Neutrophil (primary cell): ENCODE data around the gene ACTR2.

Experiments
- H3K27ac ChIP-seq: fragments of 200-600 bp; sonication (generic); 2 replicates; pipeline ENCODE4 v1.5.1; 2016; ENCODE audit warnings: mild to moderate bottlenecking, moderate library complexity
- H3K27me3 ChIP-seq: fragments of 200-600 bp; sonication (generic); 2 replicates; pipeline ENCODE4 v1.6.0; 2016; ENCODE audit warnings: mild to moderate bottlenecking
- H3K36me3 ChIP-seq: fragments of 200-600 bp; sonication (generic); 2 replicates; pipeline ENCODE4 v1.5.1; 2017
- H3K4me1 ChIP-seq, 2 experiments: fragments of 200-600 bp in 1 of 2; sonication (generic) in 1 of 2; 1 replicate in 1 of 2; 2 replicates in 1 of 2; pipeline versions ENCODE4 v1.5.1 to v1.6.1; 2013 to 2016; ENCODE audit warnings: low read depth in 1 of 2, low read length in 1 of 2, mild to moderate bottlenecking in 1 of 2, moderate library complexity in 1 of 2; ENCODE audit not compliant: control insufficient read depth in 1 of 2, insufficient read depth in 1 of 2
- H3K4me3 ChIP-seq, 2 experiments: fragments of 200-600 bp in 1 of 2; sonication (generic) in 1 of 2; 1 replicate in 1 of 2; 2 replicates in 1 of 2; pipeline ENCODE4 v1.5.1; 2013 to 2016; ENCODE audit warnings: low read depth in 1 of 2, low read length in 1 of 2, mild to moderate bottlenecking in 1 of 2, moderate library complexity in 1 of 2
- H3K9me3 ChIP-seq: fragments of 200-600 bp; sonication (generic); 2 replicates; pipeline ENCODE4 v1.5.1; 2016
- CTCF ChIP-seq: fragments of 200-600 bp; sonication (generic); IDR thresholded peaks from 2 replicates; pipeline ENCODE4 v1.5.1; 2016; ENCODE audit warnings: antibody characterized with exemption

ACTR2 gene

GRCh38 chr2:65186872-65187851 is 40.5 kb upstream of the ACTR2 start:
- no peaks in the 10 kb centered on the region for H3K36me3 ChIP-seq
- H3K27ac ChIP-seq, result peak overlapping the region; percentile 30
- no peaks in the 10 kb centered on the region for H3K27me3 ChIP-seq
- no peaks in the 10 kb centered on the region for H3K9me3 ChIP-seq
- H3K4me1 ChIP-seq, result peaks cover 13 to 19% of the 10 kb centered on the region in 2 experiments
- H3K4me3 ChIP-seq, result peak overlapping the region in 1 of 2 experiments; percentile 23
- TF ChIP-seq CTCF, result peak; percentile 83

GRCh38 chr2:65193446-65193845 is 34.2 kb upstream of the ACTR2 start:
- H3K36me3 ChIP-seq, result no peaks in the 10 kb centered on the region
- no peak overlapping the region for H3K27ac ChIP-seq
- no peaks in the 10 kb centered on the region for H3K27me3 ChIP-seq
- H3K9me3 ChIP-seq, result no peaks in the 10 kb centered on the region
- H3K4me1 ChIP-seq, result no peaks in the 10 kb centered on the region
- TF ChIP-seq CTCF, result no peak
- no peak overlapping the region for H3K4me3 ChIP-seq

DNA sequence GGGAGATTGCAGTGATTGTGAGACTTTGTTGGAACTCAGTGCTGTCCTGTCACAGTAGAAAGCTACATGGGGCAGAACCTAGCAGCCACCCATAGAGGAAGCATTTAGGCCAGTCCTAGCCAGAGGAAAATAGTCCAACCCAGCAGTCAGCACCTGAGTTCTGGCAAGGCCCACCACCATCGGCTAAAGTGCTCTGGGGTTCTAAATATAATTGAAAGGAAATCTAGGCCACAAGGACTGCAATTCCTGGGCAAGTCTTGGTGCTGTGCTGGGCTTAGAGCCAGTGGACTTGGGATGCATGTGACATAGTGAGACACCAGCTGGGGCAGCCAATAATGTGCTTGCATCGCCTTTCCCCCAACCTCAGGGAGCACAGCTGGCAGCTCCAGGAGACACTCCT is 28.9 kb upstream of the ACTR2 start:
- no peak overlapping the region for H3K27ac ChIP-seq
- TF ChIP-seq CTCF, result no peak
- no peak overlapping the region for H3K4me3 ChIP-seq
- H3K9me3 ChIP-seq, result no peaks in the 10 kb centered on the region
- H3K27me3 ChIP-seq, result no peaks in the 10 kb centered on the region
- H3K4me1 ChIP-seq, result no peaks in the 10 kb centered on the region
- H3K36me3 ChIP-seq, result no peaks in the 10 kb centered on the region

DNA sequence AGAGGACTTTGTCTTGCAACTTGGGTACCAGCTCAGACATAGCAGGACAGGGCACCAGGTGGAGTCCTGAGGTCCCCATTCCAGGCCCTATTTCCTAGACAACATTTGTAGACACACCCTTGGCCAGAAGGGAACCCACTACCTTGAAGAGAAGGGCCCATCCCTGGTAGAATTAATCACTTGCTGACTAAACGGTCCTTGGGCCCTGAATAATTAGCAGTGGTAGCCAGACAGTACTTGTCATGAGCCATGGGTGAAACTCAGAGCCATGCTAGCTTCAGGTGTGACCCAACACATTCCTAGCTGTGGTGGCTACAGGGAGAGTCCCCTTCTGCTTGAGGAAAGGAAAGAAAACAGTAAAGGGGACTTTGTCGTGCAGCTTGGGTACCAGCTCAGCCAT is 28.5 kb upstream of the ACTR2 start:
- no peak for TF ChIP-seq CTCF
- Histone ChIP-seq H3K4me1 (peaks cover 0 to 2% of the 10 kb centered on the region in 2 experiments), H3K27ac (no peak overlapping the region), H3K4me3 (no peak overlapping the region), H3K27me3 (no peaks in the 10 kb centered on the region), H3K9me3 (no peaks in the 10 kb centered on the region), H3K36me3 (no peaks in the 10 kb centered on the region)

GRCh38 chr2:65199891-65200290 is 27.7 kb upstream of the ACTR2 start:
- H3K9me3 ChIP-seq, result no peaks in the 10 kb centered on the region
- no peak overlapping the region for H3K27ac ChIP-seq
- H3K27me3 ChIP-seq, result no peaks in the 10 kb centered on the region
- TF ChIP-seq CTCF, result no peak
- H3K36me3 ChIP-seq, result no peaks in the 10 kb centered on the region
- H3K4me1 ChIP-seq, result peaks cover 0 to 8% of the 10 kb centered on the region in 2 experiments
- no peak overlapping the region for H3K4me3 ChIP-seq
